ENCODE measurements around the gene DICER1. TPM values are rescaled to one million over a fixed set of nuclear protein-coding genes. Genes with fewer than 3 reads are reported as not detected.

The DICER1 gene
- polyA plus RNA-seq, 4 donors, result 39.7 to 63.0 (median 59.4) TPM

GRCh38 chr14:95043732-95044462, 113.4 kb downstream of the DICER1 start:
- DNase-seq (ENCODE audit: low read depth in 4 of 4, low spot score in 3 of 4), result no peak

- no peak for DNase-seq (ENCODE audit: low read depth in 4 of 4, low spot score in 3 of 4)
These were observed 114.0 kb downstream of the DICER1 start for GRCh38 chr14:95043314-95043713.

- no peak for DNase-seq (ENCODE audit: low read depth in 4 of 4, low spot score in 3 of 4)
These were observed 115.8 kb downstream of the DICER1 start for GRCh38 chr14:95041477-95042020.

- no peak for DNase-seq (ENCODE audit: low read depth in 4 of 4, low spot score in 3 of 4)
These were observed 116.4 kb downstream of the DICER1 start for GRCh38 chr14:95040708-95041476.

- DNase-seq (ENCODE audit: low read depth in 4 of 4, low spot score in 3 of 4), result no peak
These were observed 117.4 kb downstream of the DICER1 start for GRCh38 chr14:95039993-95040348.

- no peak for DNase-seq (ENCODE audit: low read depth in 4 of 4, low spot score in 3 of 4)
These were observed 117.9 kb downstream of the DICER1 start for GRCh38 chr14:95039259-95039992.

GRCh38 chr14:95038521-95039250, 118.6 kb downstream of the DICER1 start:
- no peak for DNase-seq (ENCODE audit: low read depth in 4 of 4, low spot score in 3 of 4)

GRCh38 chr14:95037273-95037672, 120.1 kb downstream of the DICER1 start:
- no peak for DNase-seq (ENCODE audit: low read depth in 4 of 4, low spot score in 3 of 4)

Other genes starting within 250 kb of the DICER1 start
- 10 to 100 TPM in 3 of 4 donors, 1 to 10 TPM in 1; 8.9 to 30.7 (median 27.5) TPM for gene CLMN, start 162.4 kb upstream of the DICER1 start, polyA plus RNA-seq (ENCODE audit: insufficient read length in 4 of 4)